Pancreas (tissue), 10 donors: Measurements from ENCODE around the gene RHOXF2B. TPM values are rescaled to one million over a fixed set of nuclear protein-coding genes. Genes with fewer than 3 reads are reported as not detected.

ENCODE experiments used
- ATAC-seq, 4 donors: fragments of 200-7000 bp; cut with Tn5 transposase; one replicate each; pipeline versions ENCODE4 v1.8.0 to v1.9.1; 2020; ENCODE audit warnings: mild to moderate bottlenecking in 4 of 4, moderate library complexity in 4 of 4
- DNase-seq, 6 donors: peaks; one replicate each; pipeline ENCODE4 v3.0.0-alpha.2; 2020
- FAIRE-seq: peaks from 2 replicates; lab custom pipeline; 2012; peaks lifted over from hg19 to GRCh38; lab: Jason Lieb, UNC
- H3K27ac ChIP-seq, 4 donors: fragments of 200-600 bp; sonication (generic); 1 replicate in 3 of 4; 2 replicates in 1 of 4; pipeline versions ENCODE4 v1.5.0 to v1.8.0; 2020
- H3K27me3 ChIP-seq, 4 donors: fragments of 200-600 bp; one replicate each; pipeline ENCODE4 v1.8.0; 2021
- H3K36me3 ChIP-seq, 3 donors: fragments of 200-600 bp; sonication (generic) in 1 of 3; one replicate each; pipeline versions ENCODE4 v1.5.0 to v1.8.0; 2020 to 2021
- H3K4me1 ChIP-seq, 3 donors: fragments of 200-600 bp; one replicate each; pipeline ENCODE4 v1.8.0; 2021
- H3K4me3 ChIP-seq, 4 donors: fragments of 200-600 bp; sonication (generic) in 2 of 4; one replicate each; pipeline versions ENCODE4 v1.5.0 to v1.8.0; 2020 to 2021
- H3K9me3 ChIP-seq, 4 donors: fragments of 200-600 bp; one replicate each; pipeline ENCODE4 v1.8.0; 2021
- WGBS, 2 donors: extraction: QIAGEN DNeasy Blood & Tissue Kit; methylation state at CpG; one replicate each; pipeline ENCODE4 v1.1.7; 2013; 5-methylcytosine and 5-hydroxymethylcytosine counted together
- intact Hi-C, 3 donors: fragments of 100-400 bp; cut with DNase I; formaldehyde crosslinking; loops; one replicate each; pipeline versions ENCODE4 v1.11.1 to v1.14.2; 2022
- polyA plus RNA-seq, 2 donors: library from polyadenylated mRNA; stranded (reverse); fragments of 200-250 nt; gene quantifications; one replicate each; pipeline ENCODE4 v1.2.3, GENCODE V29; 2013
- total RNA-seq, 6 donors: library from RNA; stranded (reverse); fragmentation: NEBNext Ultra II Directional in 4 of 6; extraction: Animal tissue kit (Norgen Biotek cat#: 25700) in 4 of 6; gene quantifications; one replicate each; pipeline versions ENCODE4 v1.2.1 to v1.2.4, GENCODE V29; 2021 to 2023
- TF ChIP-seq, protein P1 (sequence below), 4 donors: fragments of 200-600 bp; sonication (generic) in 3 of 4; IDR thresholded peaks; one replicate each; pipeline versions ENCODE4 v1.5.0 to v1.8.0; 2021; ENCODE audit warnings: antibody characterized with exemption in 4 of 4
- donor health status: healthy with polysubstance abuse.
- donor health status: DM: no; HTN: no; CAD: no; lungs with moderate emphysema.
- donor health status: DM: no; HTN: no; CAD: no.
- donor health status: control.
- donor health status: control.
- donor health status: Bipolar disorder and iron deficiency.
- donor health status: DM: yes; HTN: yes; CAD: no.
- donor health status: DM: no; HTN: no; CAD: no.
- donor health status: DM: no; HTN: no; CAD: no.
- donor health status: DM: yes; HTN: yes; CAD: no.

RHOXF2B gene
- total and polyA plus RNA-seq, 8 donors = not detected

- Histone ChIP-seq H3K4me1 (no peaks in the 10 kb centered on the region), H3K4me3 (no peak overlapping the region), H3K27me3 (peaks cover 0 to 9% (median 0%) of the 10 kb centered on the region in 4 donors), H3K36me3 (no peaks in the 10 kb centered on the region), H3K9me3 (no peaks in the 10 kb centered on the region), H3K27ac (no peak overlapping the region)
- DNase-seq (no peak), ATAC-seq (peak; percentile 51 to 94 (median 81)), FAIRE-seq (no peak)
- TF ChIP-seq, protein P1, sequence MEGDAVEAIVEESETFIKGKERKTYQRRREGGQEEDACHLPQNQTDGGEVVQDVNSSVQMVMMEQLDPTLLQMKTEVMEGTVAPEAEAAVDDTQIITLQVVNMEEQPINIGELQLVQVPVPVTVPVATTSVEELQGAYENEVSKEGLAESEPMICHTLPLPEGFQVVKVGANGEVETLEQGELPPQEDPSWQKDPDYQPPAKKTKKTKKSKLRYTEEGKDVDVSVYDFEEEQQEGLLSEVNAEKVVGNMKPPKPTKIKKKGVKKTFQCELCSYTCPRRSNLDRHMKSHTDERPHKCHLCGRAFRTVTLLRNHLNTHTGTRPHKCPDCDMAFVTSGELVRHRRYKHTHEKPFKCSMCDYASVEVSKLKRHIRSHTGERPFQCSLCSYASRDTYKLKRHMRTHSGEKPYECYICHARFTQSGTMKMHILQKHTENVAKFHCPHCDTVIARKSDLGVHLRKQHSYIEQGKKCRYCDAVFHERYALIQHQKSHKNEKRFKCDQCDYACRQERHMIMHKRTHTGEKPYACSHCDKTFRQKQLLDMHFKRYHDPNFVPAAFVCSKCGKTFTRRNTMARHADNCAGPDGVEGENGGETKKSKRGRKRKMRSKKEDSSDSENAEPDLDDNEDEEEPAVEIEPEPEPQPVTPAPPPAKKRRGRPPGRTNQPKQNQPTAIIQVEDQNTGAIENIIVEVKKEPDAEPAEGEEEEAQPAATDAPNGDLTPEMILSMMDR (IDR thresholded peaks at IDR 0.05) = no peak
- intact Hi-C loops = no loop called here
- WGBS, 2 donors = 26 to 30% methylated on average over 5 of the region's 5 CpGs
Observed at GRCh38 chrX:120022763-120023162, 54.7 kb downstream of the RHOXF2B start.

Other genes with a start within 250 kb of the RHOXF2B start
- 1 to 10 TPM; 1.9 to 3.5 (median 3.0) TPM for gene UPF3B, start 224.7 kb downstream of the RHOXF2B start, total RNA-seq
- gene UPF3B, start 224.7 kb downstream of the RHOXF2B start, polyA plus RNA-seq = 1 to 10 TPM; 6.8 to 8.6 TPM
- 10 to 100 TPM in 2 of 6 donors, 1 to 10 TPM in 4; 8.1 to 14.5 (median 9.3) TPM for gene RNF113A, start 206.0 kb downstream of the RHOXF2B start, total RNA-seq
- gene RNF113A, start 206.0 kb downstream of the RHOXF2B start, polyA plus RNA-seq = 10 to 100 TPM in 1 of 2 donors, 1 to 10 TPM in 1; 9.9 to 14.1 TPM
- gene NDUFA1, start 205.9 kb downstream of the RHOXF2B start, total RNA-seq = 10 to 100 TPM; 28.8 to 47.2 (median 39.8) TPM
- gene NDUFA1, start 205.9 kb downstream of the RHOXF2B start, polyA plus RNA-seq = 10 to 100 TPM; 82.3 to 87.1 TPM
- gene AKAP14, start 181.8 kb downstream of the RHOXF2B start, total RNA-seq = not detected
- gene AKAP14, start 181.8 kb downstream of the RHOXF2B start, polyA plus RNA-seq = not detected
- gene NKAP, start 133.9 kb downstream of the RHOXF2B start, total RNA-seq = 1 to 10 TPM; 2.0 to 4.0 (median 3.3) TPM
- gene NKAP, start 133.9 kb downstream of the RHOXF2B start, polyA plus RNA-seq = 1 to 10 TPM; 2.5 to 5.5 TPM
- under 1 TPM in 1 of 6 donors, not detected in 5; 0.28 TPM for gene RHOXF1, start 38.2 kb upstream of the RHOXF2B start, total RNA-seq
- 1 to 10 TPM in 1 of 2 donors, under 1 TPM in 1; 0.61 to 1.0 TPM for gene RHOXF1, start 38.2 kb upstream of the RHOXF2B start, polyA plus RNA-seq
- gene RHOXF2, start 80.9 kb upstream of the RHOXF2B start, total RNA-seq = under 1 TPM in 1 of 6 donors, not detected in 5; 0.19 TPM
- not detected for gene RHOXF2, start 80.9 kb upstream of the RHOXF2B start, polyA plus RNA-seq
- 10 to 100 TPM in 1 of 6 donors, 1 to 10 TPM in 5; 5.1 to 12.0 (median 6.9) TPM for gene ZBTB33, start 173.1 kb upstream of the RHOXF2B start, total RNA-seq
- gene ZBTB33, start 173.1 kb upstream of the RHOXF2B start, polyA plus RNA-seq = 1 to 10 TPM; 1.7 to 4.6 TPM
- gene TMEM255A, start 233.8 kb upstream of the RHOXF2B start, total RNA-seq = 1 to 10 TPM in 1 of 6 donors, under 1 TPM in 5; 0.05 to 1.2 (median 0.32) TPM
- gene TMEM255A, start 233.8 kb upstream of the RHOXF2B start, polyA plus RNA-seq = 1 to 10 TPM in 1 of 2 donors, under 1 TPM in 1; 0.23 to 1.0 TPM